Embryonic facial prominence (tissue), 1 donor: ENCODE data around the gene TLCD1.

Source experiments
- DNase-seq: peaks from one replicate; pipeline ENCODE4 v3.0.0-alpha.2; 2016; ENCODE audit errors: extremely low spot score

Gene TLCD1

DNA sequence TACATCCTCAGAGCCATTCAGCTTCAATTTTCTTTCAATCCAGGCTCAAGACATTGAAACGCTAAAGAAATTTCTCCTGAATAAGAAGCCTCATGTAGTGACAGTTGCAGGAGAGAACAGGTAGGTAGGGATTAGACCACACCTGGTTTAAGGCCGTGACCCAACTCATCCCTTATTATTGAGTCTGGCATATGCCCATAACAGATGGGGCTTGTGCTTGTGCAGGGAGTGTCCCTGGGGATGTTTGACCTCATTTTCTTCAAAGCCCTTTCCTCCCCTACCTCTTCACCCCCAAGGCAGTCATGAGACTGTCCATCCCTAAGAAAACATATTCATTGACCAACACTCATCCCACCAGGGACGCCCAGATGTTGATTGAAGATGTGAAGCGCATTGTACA lies 39.7 kb downstream of the TLCD1 start:
- no peak for DNase-seq

DNA sequence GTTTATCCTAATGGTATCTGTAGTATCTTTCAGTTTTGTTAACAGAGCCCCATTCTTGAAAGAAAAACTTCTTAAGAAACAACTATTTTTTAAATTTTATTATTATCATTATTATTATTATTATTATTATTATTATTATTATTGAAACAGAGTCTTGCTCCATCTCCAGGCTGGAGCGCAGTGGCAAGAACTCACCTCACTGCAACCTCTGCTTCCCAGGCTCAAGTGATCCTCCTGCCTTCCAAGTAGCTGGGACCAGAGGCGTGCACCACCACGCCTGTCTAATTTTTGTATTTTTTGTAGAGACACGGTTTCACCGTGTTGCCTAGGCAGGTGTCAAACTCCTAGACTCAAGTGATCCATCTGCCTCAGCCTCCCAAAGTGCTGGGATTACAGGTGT lies 40.7 kb downstream of the TLCD1 start:
- no peak for DNase-seq

- DNase-seq = no peak
Observed at GRCh38 chr17:28684963-28685362, 41.1 kb downstream of the TLCD1 start.

DNA sequence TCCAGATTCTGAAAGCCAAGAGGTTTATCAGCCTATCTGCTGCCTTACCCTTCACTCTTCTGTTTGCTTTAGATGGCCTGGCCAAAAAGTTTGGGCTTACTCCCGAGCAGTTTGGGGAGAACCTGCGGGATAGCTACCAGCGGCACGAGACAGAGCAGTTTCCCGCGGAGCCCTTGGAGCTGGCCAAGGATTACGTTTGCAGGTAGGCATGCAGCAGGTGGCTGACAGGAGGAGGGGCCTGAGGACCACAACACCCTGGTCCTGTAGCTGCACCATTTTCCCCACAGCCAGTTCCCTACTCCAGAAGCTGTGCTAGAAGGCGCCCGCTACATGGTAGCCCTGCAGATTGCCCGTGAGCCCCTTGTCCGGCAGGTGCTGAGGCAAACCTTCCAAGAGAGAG lies 43.4 kb downstream of the TLCD1 start:
- no peak for DNase-seq

DNA sequence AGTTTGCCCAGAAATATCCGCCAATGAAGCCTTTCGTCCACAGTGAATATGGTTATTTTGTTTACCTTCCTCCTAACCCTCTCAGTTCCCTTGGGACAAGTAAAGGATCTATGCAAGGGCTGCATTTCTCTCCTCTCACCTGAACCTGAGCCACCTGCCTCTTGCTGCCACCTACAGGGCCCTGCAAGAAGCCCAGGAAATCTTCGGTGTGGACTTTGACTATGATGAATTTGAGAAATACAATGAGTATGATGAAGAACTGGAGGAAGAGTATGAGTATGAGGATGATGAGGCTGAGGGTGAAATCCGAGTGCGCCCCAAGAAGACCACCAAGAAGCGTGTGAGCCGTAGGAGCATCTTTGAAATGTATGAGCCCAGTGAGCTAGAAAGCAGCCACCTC lies 50.1 kb downstream of the TLCD1 start:
- no peak for DNase-seq

DNA sequence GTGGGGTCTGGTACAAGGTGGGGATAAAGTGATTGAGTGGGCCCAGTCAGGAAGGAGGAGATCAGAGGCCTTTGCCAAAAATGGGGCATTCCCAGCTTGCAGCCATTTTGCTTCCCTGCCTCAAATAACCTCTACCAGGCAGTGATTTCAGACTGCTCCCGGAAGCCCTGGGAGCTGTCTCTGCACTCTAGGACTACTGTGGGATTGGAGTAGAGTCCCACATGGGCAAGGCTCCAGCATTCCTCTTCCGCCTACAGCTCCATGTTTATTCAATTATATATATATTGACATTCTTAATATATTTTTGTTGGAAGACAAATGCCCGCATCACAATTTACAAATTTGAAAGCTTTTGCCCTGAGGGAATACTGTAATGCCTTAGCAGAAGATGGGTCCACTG lies 50.5 kb downstream of the TLCD1 start:
- no peak for DNase-seq
